SHP77 (cell line): ENCODE results near the gene C4A.
"Not testable (repeated sequence)": the region's sequence is repeated elsewhere in the genome, so short reads cannot be mapped to it uniquely, and the experiment has no call there.

Experiments
- DNase-seq, 2 experiments: peaks; one replicate each; lab custom pipeline; 2025; lab: John Stamatoyannopoulos, UW

The C4A gene

GRCh38 chr6:31979238-31979898 is 2.5 kb upstream of the C4A start:
- DNase-seq: no peak

- DNase-seq: not testable (repeated sequence)
Observed at GRCh38 chr6:31980195-31980876, 1.5 kb upstream of the C4A start.

GRCh38 chr6:31980998-31981397 is 859 bp upstream of the C4A start:
- DNase-seq: not testable (repeated sequence)

GRCh38 chr6:31989363-31989762 is 7.5 kb downstream of the C4A start:
- DNase-seq: not testable (repeated sequence)

- not testable (repeated sequence) for DNase-seq
Observed at GRCh38 chr6:31994421-31994820, 12.6 kb downstream of the C4A start.

- DNase-seq: not testable (repeated sequence)
Observed at GRCh38 chr6:31996385-31996784, 14.5 kb downstream of the C4A start.

- DNase-seq: not testable (repeated sequence)
Observed at GRCh38 chr6:32002546-32003268, 20.9 kb downstream of the C4A start.

GRCh38 chr6:32003301-32003700 is 21.4 kb downstream of the C4A start:
- not testable (repeated sequence) for DNase-seq

- DNase-seq: not testable (repeated sequence)
Observed at GRCh38 chr6:32004393-32004792, 22.5 kb downstream of the C4A start.

- DNase-seq: not testable (repeated sequence)
Observed at GRCh38 chr6:32004864-32005537, 23.1 kb downstream of the C4A start.

GRCh38 chr6:32005538-32005880 is 23.7 kb downstream of the C4A start:
- not testable (repeated sequence) for DNase-seq

GRCh38 chr6:32005991-32006529 is 24.2 kb downstream of the C4A start:
- not testable (repeated sequence) for DNase-seq

GRCh38 chr6:32007086-32007485 is 25.2 kb downstream of the C4A start:
- DNase-seq: not testable (repeated sequence)

GRCh38 chr6:32008037-32008436 is 26.2 kb downstream of the C4A start:
- not testable (repeated sequence) for DNase-seq

GRCh38 chr6:32008616-32009015 is 26.8 kb downstream of the C4A start:
- DNase-seq: not testable (repeated sequence)

- not testable (repeated sequence) for DNase-seq
Observed at GRCh38 chr6:32009537-32009936, 27.7 kb downstream of the C4A start.

GRCh38 chr6:32010856-32011530 is 29.1 kb downstream of the C4A start:
- DNase-seq: not testable (repeated sequence)

GRCh38 chr6:32012941-32013617 is 31.2 kb downstream of the C4A start:
- DNase-seq: not testable (repeated sequence)

- DNase-seq: not testable (repeated sequence)
Observed at GRCh38 chr6:32013738-32014137, 31.9 kb downstream of the C4A start.

- DNase-seq: not testable (repeated sequence)
Observed at GRCh38 chr6:32014547-32014946, 32.7 kb downstream of the C4A start, which contains the start of gene C4B. TSS of gene C4B (plus strand) at chr6:32014795. CDS start at chr6:32014846, 51 bp downstream.

- not testable (repeated sequence) for DNase-seq
Observed at GRCh38 chr6:32022100-32022499, 40.2 kb downstream of the C4A start.
